Activated naive CD4-positive, alpha-beta T cell treated with anti-CD3 and anti-CD28 coated beads, Interleukin-2, amount 50 U/mL, for 16 hours (primary cell): ENCODE data around the gene SUGCT.

Experiments
- DNase-seq: peaks from one replicate; pipeline ENCODE4 v3.0.0-alpha.2; 2020

The SUGCT gene

DNA sequence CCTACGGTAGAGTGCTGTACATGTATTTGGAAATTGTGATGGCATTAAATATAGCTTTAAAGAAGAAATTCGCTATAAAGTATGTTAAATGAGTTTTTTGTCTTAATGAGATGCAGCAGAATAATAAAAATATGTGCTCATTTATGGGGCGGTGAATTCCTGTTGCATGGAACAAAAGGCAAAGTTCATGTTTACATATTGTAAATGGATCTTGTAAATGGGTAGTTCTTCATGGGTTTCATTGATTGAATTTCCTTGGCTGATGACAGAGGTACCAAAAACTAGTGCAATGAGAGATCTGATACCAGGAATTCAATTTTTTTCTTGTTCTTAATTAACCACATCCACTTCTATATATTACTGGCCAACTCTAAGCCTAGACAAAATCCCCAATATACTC lies 284.2 kb downstream of the SUGCT start:
- no peak for DNase-seq

GRCh38 chr7:40419806-40420205 lies 285.0 kb downstream of the SUGCT start:
- no peak for DNase-seq

DNA sequence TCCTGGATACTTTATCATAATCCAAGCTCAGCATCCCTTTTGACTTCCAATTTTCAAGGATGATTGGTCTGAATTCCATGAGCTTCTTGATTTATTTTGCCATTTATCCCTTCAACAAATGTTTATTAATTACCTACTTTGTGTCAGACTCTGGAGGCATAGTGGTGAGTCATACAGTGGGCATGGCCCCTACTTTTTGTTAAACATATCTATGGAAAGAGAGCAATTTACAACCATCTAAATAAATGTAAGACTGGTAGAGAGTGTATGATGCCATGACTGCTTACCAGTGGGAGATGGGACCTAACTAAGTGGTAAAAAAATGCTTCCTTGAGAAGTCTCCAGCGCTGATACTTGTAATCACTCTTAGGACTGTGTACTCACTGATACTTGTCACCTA lies 286.6 kb downstream of the SUGCT start:
- no peak for DNase-seq

DNA sequence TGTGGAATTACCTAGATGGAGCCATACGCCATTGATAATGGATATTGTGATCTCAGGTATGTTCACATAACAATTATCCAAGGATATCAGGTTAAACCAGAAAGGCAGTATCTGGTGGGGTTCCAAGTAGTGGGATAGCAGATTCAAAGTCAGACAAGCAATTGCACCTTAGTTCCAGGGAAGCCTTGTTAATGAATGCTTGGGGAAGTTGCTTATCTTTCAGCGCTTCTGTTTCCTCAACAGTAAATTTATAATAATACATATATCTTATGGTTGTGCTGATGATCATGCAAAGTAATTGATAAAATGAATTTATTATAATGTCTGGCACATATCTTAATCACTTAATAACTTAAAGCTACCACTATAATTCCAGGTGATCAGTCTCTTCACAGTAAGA lies 290.9 kb downstream of the SUGCT start:
- DNase-seq: no peak

DNA sequence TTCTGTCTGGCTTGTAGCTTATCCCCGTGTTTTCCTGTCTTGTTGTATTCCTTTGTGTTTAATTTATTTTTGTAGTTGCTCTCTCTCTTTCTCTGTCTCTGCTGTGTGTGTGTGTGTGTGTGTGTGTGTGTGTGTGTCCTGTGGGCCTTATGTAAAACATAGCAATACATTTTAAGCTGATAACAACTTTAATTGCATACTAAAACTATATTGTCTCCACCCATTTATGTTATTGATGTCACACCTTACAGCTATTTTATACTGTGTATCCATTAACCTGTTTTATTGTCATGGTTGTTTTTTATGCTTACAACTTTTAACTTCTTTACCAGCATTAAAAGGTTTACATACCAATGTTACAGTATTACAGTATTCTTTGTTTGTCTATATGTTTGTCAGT lies 293.6 kb downstream of the SUGCT start:
- no peak for DNase-seq

- no peak for DNase-seq
These were observed 295.0 kb downstream of the SUGCT start for GRCh38 chr7:40429826-40430225.

DNA sequence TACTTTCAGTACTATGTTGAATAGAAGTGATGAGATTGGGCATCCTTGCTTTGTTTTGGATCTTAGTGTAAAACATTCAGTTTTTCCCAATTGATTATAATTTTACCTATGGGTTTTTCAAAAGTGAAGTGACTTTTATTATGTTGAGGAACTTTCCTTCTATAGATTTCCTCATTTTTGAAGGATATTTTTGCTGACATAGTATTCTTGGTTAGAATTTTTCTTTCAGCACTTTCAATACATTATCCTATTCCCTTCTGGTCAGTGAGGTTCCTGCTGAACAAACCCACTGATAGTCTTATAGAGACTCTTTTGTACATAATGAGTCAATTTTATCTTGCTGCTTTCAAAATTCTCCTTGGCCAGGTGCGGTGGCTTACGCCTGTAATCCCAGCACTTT lies 297.2 kb downstream of the SUGCT start:
- no peak for DNase-seq

DNA sequence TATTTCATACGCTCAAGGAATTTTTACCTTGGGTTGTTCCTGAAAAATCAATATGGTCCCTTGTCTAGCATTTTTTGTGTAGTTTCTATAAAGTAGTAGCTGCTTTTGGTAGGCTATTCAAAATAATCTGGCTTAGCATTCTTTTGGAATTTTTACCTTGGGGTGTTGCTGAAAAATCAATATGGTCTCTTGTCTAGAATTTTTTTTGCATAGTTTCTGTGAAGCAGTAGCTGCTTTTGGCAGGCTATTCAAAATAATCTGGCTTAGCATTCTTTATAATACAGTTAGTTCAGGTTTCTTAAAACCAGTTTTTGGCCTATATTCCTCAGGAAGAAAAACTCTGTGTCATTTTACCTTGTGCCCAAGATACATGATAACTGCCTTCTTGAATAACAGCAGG lies 301.9 kb downstream of the SUGCT start:
- DNase-seq: no peak

- no peak for DNase-seq
These were observed 302.7 kb downstream of the SUGCT start for GRCh38 chr7:40437498-40437897.

DNA sequence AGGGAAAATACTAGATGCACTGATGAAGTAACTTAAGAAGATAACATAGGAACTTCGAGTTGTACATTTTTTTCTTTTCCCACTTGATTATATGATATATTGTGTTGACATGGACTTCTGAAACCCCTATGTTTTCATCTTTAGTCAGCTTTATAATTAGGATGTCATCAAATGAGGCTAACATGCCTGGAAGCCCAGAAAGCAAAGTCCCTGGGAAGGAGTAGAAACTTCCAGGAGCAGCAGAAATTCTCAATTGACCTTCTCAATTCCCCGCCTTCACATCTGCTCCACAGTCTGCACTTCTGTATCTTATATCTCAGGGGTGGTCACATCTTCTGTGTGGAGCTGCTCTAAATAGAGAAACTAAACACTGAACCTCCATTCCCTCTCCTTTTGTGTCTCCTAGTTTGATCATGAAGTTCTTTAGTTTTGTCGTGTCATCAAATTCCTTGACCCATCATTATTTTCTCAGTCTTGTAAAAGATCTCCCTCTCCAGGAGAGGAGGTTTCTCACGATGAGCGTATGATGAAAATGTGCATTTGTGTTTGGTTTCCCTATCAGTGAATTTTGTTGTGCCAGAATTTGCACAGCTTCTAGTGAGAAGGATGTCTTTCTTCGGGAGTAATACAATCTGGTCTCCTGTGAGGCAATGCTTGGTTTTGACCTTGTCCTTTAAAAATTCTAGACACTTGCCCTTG lies 303.3 kb downstream of the SUGCT start:
- DNase-seq: no peak

DNA sequence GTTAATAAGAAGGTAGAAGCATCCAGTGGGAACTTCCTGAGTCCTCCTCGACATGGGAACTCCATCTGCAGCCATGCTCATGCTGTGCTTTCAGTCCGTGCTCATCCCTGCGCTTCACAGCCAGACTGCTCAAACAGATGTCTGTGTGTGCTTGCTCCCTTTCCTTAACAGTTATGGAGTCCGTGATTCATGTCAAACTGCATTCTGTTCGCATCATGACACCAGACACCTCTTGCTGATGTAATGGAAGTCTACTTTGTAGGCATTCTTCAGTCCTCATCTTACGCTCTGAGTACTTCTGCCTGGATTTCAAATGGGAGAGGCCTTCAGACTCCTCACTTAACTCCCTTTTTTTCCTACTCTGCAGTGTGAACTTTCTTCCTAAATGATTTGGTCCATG lies 304.9 kb downstream of the SUGCT start:
- DNase-seq: no peak

GRCh38 chr7:40447345-40447744 lies 312.5 kb downstream of the SUGCT start:
- DNase-seq: no peak

DNA sequence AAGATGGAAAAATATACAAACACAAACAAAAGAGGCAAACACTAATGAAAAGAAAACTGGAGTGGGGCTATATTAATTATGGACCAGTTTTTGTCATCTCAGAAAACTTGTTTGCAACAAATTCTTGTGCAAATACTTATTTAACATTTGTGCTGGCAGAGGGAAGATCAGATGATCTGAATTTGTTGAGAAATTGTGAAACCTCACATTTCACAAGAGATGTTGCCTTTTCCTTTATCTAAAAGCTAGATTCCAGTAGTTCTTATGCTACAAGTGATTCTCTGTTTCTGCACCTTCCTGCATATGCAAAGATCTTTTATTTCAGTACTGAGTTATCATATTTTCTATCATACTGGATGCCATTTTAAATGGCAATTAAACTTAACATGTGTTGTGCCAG lies 320.7 kb downstream of the SUGCT start:
- DNase-seq: no peak

DNA sequence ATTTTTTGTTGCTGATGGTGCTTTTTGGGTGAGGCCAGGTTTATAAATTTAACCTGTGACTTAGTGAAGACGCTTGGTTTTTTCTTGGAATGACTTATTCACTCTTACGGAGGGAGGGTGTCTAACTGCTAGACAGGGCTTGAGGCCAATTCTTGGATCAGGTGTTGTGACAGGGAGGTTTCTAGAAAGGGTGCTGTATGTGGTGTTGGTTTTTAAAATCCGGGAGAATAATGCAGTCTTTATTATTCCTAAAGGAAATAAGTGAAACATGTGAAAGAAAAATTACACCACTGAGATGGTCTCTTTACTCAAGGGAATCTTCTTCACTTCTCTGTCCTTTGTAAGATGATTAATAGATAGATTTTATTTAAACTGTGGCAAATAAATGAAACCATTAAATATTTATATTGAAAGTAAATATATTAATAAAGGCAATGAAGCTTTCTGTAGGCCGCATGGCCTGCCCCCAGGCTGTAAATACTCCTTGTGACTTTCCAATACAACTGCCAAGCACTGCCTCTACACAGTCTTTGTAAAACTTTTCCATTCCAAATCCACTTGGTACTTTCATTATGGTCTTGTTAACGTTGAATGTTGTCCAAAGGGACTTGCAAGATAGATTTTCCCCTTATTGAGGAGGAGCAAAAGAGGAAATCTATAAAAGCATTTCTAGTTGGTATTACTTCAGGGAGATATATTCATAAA lies 323.1 kb downstream of the SUGCT start:
- no peak for DNase-seq

GRCh38 chr7:40463446-40463845 lies 328.6 kb downstream of the SUGCT start:
- no peak for DNase-seq

DNA sequence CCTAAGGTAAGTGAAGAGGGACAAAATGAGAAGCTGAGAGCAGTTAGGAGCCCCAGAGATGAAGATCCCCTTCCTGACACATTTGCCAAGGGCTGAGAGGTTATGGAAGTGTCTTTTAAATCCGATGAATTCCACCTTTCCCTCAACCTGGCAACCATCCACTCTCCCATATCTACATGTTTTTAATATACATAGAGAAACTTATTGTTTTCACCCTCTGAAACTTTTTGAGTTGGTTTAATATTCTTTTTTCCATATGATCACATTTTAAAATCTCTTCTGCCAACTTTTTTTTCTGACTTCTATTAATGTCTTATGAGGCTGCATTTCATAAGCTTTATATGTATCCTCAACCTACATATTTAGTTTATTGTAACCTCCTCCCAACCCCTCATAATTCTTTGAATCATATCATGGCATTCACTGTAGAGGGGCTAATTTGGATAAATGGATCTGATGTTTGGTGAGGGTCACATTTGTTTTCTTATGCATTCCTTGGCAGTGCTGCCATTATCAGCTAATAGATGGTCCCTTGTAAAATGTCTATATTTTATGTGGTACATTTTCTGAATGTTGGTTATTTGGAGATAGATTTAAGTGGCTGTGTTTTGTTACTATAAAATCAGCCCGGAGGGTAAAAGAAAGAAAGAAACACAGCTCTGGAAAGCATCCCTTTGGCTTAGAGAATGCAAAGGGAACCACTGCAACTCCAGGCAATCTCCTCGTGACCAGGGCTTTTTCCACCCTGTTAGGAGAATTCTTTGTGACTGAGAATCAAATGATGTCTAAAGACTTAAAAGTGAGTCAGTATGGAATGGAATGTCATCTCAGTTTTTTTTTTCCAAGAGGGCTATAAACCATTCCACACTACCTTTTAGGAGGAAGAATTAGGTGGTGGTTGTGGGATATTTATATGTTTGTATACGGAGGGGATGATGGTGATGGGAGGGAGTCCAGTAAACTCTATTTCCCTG lies 334.4 kb downstream of the SUGCT start:
- DNase-seq: no peak

GRCh38 chr7:40470091-40470592 lies 335.3 kb downstream of the SUGCT start:
- no peak for DNase-seq

DNA sequence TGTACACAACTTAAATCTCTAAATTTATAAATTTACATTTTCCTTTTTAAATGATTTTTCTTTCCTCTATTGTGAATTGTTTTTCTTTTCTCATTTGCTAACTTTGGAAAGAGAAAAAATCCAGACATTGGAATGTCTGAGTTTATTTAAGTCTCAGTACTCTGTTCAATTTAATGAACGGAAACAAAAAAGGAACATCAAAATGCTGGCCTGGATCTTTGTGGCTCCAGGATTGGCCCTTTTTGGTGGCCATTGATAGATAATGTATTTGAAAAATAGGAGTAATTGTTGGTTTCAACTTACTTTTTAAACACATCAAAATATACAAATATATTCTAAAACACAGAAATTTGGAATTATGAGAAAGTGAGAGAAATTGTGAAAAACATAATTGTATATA lies 336.0 kb downstream of the SUGCT start:
- no peak for DNase-seq

DNA sequence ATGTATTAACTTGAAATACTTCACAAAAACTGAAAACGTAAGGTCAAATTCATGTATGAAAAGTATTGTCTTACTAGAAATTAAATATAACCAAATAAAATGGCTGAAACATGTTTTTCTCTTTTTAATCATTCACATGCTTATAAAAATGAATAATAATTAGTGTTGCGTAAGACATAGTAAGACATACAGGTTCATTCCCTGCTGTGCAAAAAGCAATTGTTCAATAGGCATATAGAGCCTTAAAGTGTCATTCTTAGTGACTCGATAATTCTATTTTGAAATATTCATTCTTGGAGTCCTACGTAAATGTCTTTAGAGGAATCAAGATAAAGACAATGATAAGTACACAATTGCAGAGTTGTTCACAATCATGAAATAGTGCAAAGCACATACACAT lies 337.1 kb downstream of the SUGCT start:
- DNase-seq: no peak

- no peak for DNase-seq
These were observed 340.2 kb downstream of the SUGCT start for GRCh38 chr7:40474790-40475680.

DNA sequence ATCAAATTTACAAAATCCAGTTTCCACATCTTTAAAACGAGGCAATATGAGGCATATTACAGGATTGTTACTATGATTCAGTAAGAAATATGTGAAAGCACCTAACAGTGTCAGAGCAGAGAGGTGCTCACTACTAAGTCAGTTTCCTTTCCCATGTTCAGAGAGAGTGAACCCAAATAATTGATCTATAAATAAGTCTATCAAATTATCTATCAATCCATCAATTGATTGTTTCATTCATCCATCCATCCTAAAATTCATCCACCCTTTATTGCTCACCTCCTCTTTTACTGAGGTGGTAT lies 340.8 kb downstream of the SUGCT start:
- DNase-seq: no peak

- no peak for DNase-seq
These were observed 342.3 kb downstream of the SUGCT start for GRCh38 chr7:40477094-40477493.

DNA sequence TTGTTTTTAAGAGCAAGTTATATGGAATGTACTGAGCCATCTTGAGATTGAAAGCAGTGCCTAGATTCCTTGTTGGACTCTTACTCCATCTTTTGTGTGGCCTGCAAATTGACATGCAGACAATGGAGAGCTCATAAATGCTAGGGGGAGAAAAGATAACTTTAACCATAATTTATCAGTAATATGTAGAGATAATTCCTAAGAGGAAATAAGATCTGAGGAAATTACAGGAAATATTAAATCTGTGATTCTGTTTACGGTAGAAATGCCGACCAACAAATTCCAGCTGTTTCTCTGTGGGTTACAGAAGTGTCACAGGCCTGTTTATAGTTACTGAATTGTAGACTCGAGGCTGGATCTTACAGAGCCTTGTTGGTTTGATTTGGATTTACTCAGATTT lies 348.0 kb downstream of the SUGCT start:
- no peak for DNase-seq
